ENCODE measurements around the gene PLOD3. TPM values are rescaled to one million over a fixed set of nuclear protein-coding genes. Genes with fewer than 3 reads are reported as not detected.

Gene PLOD3
- total and polyA plus RNA-seq, 5 donors from 2014 or later, result 13.8 to 35.4 (median 15.0) TPM

DNA sequence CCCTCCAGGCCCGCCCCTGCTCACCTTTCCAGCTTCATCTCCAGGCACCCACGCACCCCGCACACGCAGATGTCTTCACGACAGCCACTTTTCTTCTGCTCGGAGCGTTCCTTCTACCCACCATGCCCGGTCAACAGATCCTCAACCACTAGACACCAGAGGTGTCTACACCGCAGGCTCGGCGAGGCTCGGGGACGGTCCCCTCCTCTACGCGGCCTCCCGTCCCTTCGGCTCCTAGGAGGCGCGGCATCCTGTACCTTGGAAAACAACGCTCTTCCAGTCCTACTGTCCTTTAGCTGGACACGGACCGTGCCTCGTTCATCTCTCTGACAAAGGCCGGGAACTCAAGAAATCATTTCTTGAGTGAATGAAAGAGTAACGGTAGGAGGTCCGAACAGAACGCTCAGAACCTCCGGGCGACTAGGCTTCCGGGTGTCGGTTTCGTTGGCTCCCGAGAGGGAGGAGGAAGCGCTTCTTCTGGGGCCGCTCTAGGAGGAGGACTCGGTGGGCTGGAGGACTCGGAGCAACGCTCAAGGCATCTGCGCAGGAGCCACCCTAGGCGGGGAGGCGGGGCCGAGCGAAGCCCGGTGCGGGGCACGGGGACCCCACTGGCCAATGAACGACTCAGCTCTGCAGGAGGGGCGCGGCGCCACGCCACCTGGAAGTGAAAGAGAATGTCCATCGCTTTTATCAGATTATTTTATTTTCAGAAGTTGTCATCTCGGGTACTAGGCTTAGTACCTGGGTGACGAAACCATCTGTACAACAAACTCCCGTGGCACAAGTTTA lies 34.7 kb upstream of the PLOD3 start:
- H3K4me3 ChIP-seq (ENCODE audit: low read depth, low read length), result peak overlapping the region; percentile 92
- Mint-ChIP-seq H3K4me1 (peaks cover 14 to 43% (median 23%) of the 10 kb centered on the region in 4 donors), H3K27me3 (peaks cover 23% of the 10 kb centered on the region), H3K36me3 (peaks cover 13% of the 10 kb centered on the region), H3K9me3 (no peaks in the 10 kb centered on the region), H3K27ac (peak overlapping the region; percentile 90 to 99 (median 95)), H3K4me3 (peak overlapping the region; percentile 96 to 99 (median 99))
- H3K27me3 ChIP-seq (ENCODE audit: control insufficient read depth, insufficient read depth, low read length), result no peaks in the 10 kb centered on the region
- H3K9me3 ChIP-seq (ENCODE audit: control insufficient read depth in 2 of 2, low read length in 2 of 2), result no peaks in the 10 kb centered on the region
- H3K4me1 ChIP-seq (ENCODE audit: control insufficient read depth, insufficient read depth, low read length, poor library complexity, severe bottlenecking), result peaks cover 22% of the 10 kb centered on the region
- peak; percentile 97 to 99 (median 98) for DNase-seq
- peaks cover 4% of the 10 kb centered on the region for H3K36me3 ChIP-seq (ENCODE audit: control insufficient read depth, insufficient read depth, low read length)
- peak overlapping the region; percentile 79 for H3K27ac ChIP-seq (ENCODE audit: insufficient read depth, low read length, poor library complexity, severe bottlenecking)
- ATAC-seq (ENCODE audit: low read depth in 2 of 2), result peak; percentile 99 to 100

DNA sequence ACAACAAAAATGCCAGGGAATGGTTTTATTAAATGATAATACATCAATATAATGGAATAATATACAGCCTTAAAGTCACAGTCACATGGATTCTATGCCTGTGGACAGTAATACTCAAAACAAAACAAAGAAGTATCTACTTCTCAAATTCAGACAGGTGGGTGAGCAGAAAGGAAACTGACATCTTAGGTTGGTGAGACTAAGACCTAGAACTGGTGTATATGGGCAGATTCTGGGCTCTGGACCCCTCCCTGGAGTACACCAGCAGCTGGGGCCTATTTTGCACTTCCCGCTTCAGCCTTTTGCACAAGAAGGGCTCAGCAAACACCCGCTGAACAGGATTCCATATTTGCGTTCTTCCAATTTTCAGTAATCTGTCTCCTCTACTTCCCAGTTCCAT lies 32.9 kb upstream of the PLOD3 start:
- no peak for DNase-seq
- peaks cover 13% of the 10 kb centered on the region for H3K36me3 Mint-ChIP-seq
- Histone ChIP-seq H3K9me3 (ENCODE audit: control insufficient read depth in 2 of 2, low read length in 2 of 2) (no peaks in the 10 kb centered on the region), H3K27ac (ENCODE audit: insufficient read depth, low read length, poor library complexity, severe bottlenecking) (no peak overlapping the region), H3K4me3 (ENCODE audit: low read depth, low read length) (peak overlapping the region; percentile 34), H3K36me3 (ENCODE audit: control insufficient read depth, insufficient read depth, low read length) (peaks cover 4% of the 10 kb centered on the region), H3K4me1 (ENCODE audit: control insufficient read depth, insufficient read depth, low read length, poor library complexity, severe bottlenecking) (peaks cover 28% of the 10 kb centered on the region), H3K27me3 (ENCODE audit: control insufficient read depth, insufficient read depth, low read length) (no peaks in the 10 kb centered on the region)
- H3K4me3 Mint-ChIP-seq, result peak overlapping the region; percentile 96 to 99 (median 99)
- H3K27me3 Mint-ChIP-seq, result peaks cover 10% of the 10 kb centered on the region
- H3K4me1 Mint-ChIP-seq, result peaks cover 14 to 52% (median 25%) of the 10 kb centered on the region in 4 donors
- H3K9me3 Mint-ChIP-seq, result no peaks in the 10 kb centered on the region
- no peak overlapping the region for H3K27ac Mint-ChIP-seq
- no peak for ATAC-seq (ENCODE audit: low read depth in 2 of 2)

DNA sequence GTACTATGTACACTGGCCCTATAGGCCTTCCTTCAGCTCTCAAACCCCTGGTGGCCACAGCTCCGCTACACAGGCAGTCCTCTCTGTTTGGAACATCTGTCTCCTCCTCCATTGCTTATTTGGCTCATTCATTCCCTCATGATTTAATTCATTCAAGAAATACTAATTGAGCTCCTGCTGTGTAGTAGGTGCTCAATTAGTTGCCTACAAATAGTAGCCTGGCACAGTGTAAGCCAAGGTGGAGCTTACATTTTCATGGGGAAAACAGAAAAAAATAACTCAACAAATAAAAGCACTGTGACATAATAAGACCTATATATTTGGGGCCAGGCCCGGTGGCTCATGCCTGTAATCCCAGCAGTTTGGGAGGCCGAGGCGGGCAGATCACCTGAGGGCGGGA lies 30.9 kb upstream of the PLOD3 start:
- Histone ChIP-seq H3K27ac (ENCODE audit: insufficient read depth, low read length, poor library complexity, severe bottlenecking) (no peak overlapping the region), H3K4me1 (ENCODE audit: control insufficient read depth, insufficient read depth, low read length, poor library complexity, severe bottlenecking) (peaks cover 43% of the 10 kb centered on the region), H3K27me3 (ENCODE audit: control insufficient read depth, insufficient read depth, low read length) (no peaks in the 10 kb centered on the region), H3K36me3 (ENCODE audit: control insufficient read depth, insufficient read depth, low read length) (peaks cover 4% of the 10 kb centered on the region), H3K4me3 (ENCODE audit: low read depth, low read length) (no peak overlapping the region), H3K9me3 (ENCODE audit: control insufficient read depth in 2 of 2, low read length in 2 of 2) (no peaks in the 10 kb centered on the region)
- Mint-ChIP-seq H3K36me3 (peaks cover 13% of the 10 kb centered on the region), H3K4me1 (peaks cover 14 to 66% (median 35%) of the 10 kb centered on the region in 4 donors), H3K27me3 (peaks cover 4% of the 10 kb centered on the region), H3K27ac (no peak overlapping the region), H3K9me3 (no peaks in the 10 kb centered on the region), H3K4me3 (peak overlapping the region in 2 of 4 donors; percentile 74 to 96)
- DNase-seq (no peak), ATAC-seq (ENCODE audit: low read depth in 2 of 2) (no peak)

DNA sequence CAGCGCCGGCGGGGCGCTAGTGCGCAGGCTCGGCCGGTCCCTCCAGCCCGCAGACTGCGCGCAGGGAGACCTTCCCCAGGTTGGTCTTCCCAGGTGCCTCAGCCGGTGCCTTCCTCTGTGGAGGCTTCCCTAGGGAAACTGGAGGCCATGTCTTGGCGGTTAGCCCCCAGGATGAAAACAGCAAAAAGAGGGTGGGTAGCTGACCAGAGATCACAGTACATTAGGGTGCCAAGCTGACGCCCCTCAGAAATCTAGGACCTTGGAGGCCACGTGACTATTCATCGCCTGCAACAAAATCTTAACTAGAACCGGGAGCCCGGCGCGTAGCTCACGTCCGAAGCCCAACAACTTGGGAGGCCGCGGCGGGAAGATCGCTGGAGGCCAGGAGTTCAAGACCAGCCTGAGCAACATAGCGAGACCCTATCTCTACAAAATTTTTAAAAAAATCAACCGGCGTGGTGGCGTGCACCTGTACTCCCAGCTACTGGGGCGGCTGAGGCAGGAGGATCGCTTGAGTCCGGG lies 27.8 kb upstream of the PLOD3 start:
- Histone ChIP-seq H3K27ac (ENCODE audit: insufficient read depth, low read length, poor library complexity, severe bottlenecking) (peak overlapping the region; percentile 91), H3K27me3 (ENCODE audit: control insufficient read depth, insufficient read depth, low read length) (no peaks in the 10 kb centered on the region), H3K9me3 (ENCODE audit: control insufficient read depth in 2 of 2, low read length in 2 of 2) (no peaks in the 10 kb centered on the region), H3K36me3 (ENCODE audit: control insufficient read depth, insufficient read depth, low read length) (peaks cover 8% of the 10 kb centered on the region), H3K4me3 (ENCODE audit: low read depth, low read length) (peak overlapping the region; percentile 94), H3K4me1 (ENCODE audit: control insufficient read depth, insufficient read depth, low read length, poor library complexity, severe bottlenecking) (peaks cover 28% of the 10 kb centered on the region)
- Mint-ChIP-seq H3K4me3 (peak overlapping the region; percentile 92 to 99 (median 96)), H3K27ac (peak overlapping the region in 2 of 3 donors; percentile 98), H3K9me3 (no peaks in the 10 kb centered on the region), H3K4me1 (peaks cover 7 to 53% (median 21%) of the 10 kb centered on the region in 4 donors), H3K27me3 (no peaks in the 10 kb centered on the region), H3K36me3 (peaks cover 13% of the 10 kb centered on the region)
- DNase-seq (no peak), ATAC-seq (ENCODE audit: low read depth in 2 of 2) (no peak)

DNA sequence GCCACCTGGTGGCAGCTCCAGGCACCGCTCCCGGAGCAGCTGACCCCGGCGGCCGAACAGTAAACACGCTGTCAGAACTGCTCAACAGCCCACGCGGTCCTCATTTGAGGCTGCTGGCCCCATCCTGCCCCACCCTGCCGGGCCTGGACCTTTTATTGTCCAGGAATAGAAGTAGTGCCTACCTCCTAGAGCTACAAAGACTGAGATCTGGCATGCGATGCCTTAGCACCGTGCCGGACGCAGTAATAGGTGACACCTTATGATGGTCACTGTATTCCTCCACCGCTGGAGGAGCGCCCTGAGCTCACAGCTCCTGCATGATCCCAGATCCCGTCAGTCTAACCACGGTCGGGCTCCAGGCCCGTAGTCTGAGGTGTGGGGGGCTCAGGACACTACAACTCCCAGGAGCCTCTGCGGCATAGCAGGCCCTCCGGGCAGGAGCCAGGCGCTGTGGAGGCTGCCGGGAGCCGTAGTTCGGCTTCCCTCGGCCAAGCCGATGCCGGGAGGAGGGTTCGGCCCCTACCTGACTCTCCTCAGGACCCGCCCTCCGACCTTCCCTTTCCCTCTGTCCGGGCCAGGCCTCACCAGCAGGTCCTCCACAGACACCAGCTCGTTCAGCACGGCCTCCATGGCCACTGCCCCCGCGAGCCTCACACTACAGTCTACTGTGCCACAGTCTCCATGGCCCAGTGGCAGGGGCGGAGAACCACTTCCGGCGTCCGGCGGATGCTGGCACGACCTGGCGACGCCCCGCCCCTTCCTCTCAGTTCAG lies 27.2 kb upstream of the PLOD3 start, which contains the start of gene FIS1:
Gene FIS1, minus strand, starts transcription at position 707 of the 772 bp plus-strand sequence. Its CDS starts 77 bp downstream, at position 630.
- Mint-ChIP-seq H3K4me1 (peaks cover 4 to 48% (median 17%) of the 10 kb centered on the region in 4 donors), H3K4me3 (peak within 1 kb of the TSS; percentile 92 to 99 (median 96)), H3K27ac (peak within 1 kb of the TSS; percentile 98), H3K9me3 (no peaks in the 10 kb centered on the region), H3K36me3 (peaks cover 10% of the 10 kb centered on the region), H3K27me3 (no peaks in the 10 kb centered on the region)
- Histone ChIP-seq H3K27me3 (ENCODE audit: control insufficient read depth, insufficient read depth, low read length) (no peaks in the 10 kb centered on the region), H3K4me3 (ENCODE audit: low read depth, low read length) (peak within 1 kb of the TSS; percentile 94), H3K9me3 (ENCODE audit: control insufficient read depth in 2 of 2, low read length in 2 of 2) (no peaks in the 10 kb centered on the region), H3K27ac (ENCODE audit: insufficient read depth, low read length, poor library complexity, severe bottlenecking) (peak within 1 kb of the TSS; percentile 91), H3K4me1 (ENCODE audit: control insufficient read depth, insufficient read depth, low read length, poor library complexity, severe bottlenecking) (peaks cover 25% of the 10 kb centered on the region), H3K36me3 (ENCODE audit: control insufficient read depth, insufficient read depth, low read length) (peaks cover 14% of the 10 kb centered on the region)
- ATAC-seq (ENCODE audit: low read depth in 2 of 2) (peak; percentile 96 to 97), DNase-seq (peak; percentile 88 to 96 (median 95))

DNA sequence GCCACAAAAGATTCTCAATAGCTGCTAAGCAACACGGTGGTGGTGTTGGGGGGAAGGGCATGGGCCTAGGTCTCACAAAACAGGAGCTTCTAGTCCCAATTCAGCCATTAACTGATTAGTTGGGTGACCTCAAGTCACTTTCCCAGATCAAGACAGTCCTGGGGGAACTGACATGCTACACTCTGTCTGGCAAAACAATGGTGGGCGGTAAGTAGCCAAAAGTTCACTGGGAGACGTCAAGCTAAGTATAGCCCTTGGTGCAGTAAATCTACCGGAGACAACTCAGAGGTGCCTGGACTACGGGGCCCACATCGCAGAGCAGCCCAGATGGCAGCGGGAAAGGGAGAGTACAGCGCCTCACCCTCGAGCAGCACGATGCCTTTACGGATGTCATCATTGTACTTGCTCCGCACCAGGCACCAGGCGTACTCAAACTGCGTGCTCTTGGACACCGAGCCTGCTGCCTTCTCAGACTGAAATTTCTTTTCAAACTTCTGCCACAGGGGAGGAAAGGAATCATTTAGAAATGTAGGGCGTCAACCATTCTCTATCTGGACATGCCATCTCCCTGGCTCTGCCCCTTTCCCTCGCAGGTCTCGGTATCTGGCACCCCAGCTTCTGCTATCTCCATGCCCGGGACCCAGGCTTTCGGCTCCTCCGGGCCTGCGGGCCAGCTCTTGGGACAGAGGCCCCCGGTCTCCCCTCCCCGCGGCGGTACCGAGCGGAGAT lies 26.4 kb upstream of the PLOD3 start:
- peak overlapping the region; percentile 91 for H3K27ac ChIP-seq (ENCODE audit: insufficient read depth, low read length, poor library complexity, severe bottlenecking)
- DNase-seq (no peak), ATAC-seq (ENCODE audit: low read depth in 2 of 2) (no peak)
- Mint-ChIP-seq H3K27ac (peak overlapping the region; percentile 98), H3K4me1 (peaks cover 4 to 44% (median 17%) of the 10 kb centered on the region in 4 donors), H3K4me3 (peak overlapping the region; percentile 92 to 99 (median 96)), H3K9me3 (no peaks in the 10 kb centered on the region), H3K36me3 (peaks cover 10% of the 10 kb centered on the region), H3K27me3 (no peaks in the 10 kb centered on the region)
- H3K36me3 ChIP-seq (ENCODE audit: control insufficient read depth, insufficient read depth, low read length), result peaks cover 19% of the 10 kb centered on the region
- H3K27me3 ChIP-seq (ENCODE audit: control insufficient read depth, insufficient read depth, low read length), result no peaks in the 10 kb centered on the region
- H3K4me1 ChIP-seq (ENCODE audit: control insufficient read depth, insufficient read depth, low read length, poor library complexity, severe bottlenecking), result peaks cover 21% of the 10 kb centered on the region
- peak overlapping the region; percentile 94 for H3K4me3 ChIP-seq (ENCODE audit: low read depth, low read length)
- no peaks in the 10 kb centered on the region for H3K9me3 ChIP-seq (ENCODE audit: control insufficient read depth in 2 of 2, low read length in 2 of 2)

Measured in CD4-positive, CD25-positive, alpha-beta regulatory T cell (primary cell).